Gastrocnemius medialis (tissue), 4 donors: ENCODE measurements around the gene MFSD11. TPM values are rescaled to one million over a fixed set of nuclear protein-coding genes. Genes with fewer than 3 reads are reported as not detected.
"Not testable (repeated sequence)": the region's sequence is repeated elsewhere in the genome, so short reads cannot be mapped to it uniquely, and the experiment has no call there.

ENCODE experiments used
- ATAC-seq, 2 donors: fragments of 150-250 bp; one replicate each; pipeline ENCODE4 v1.9.1; 2016
- DNase-seq, 2 donors: peaks; one replicate each; pipeline ENCODE4 v3.0.0-alpha.2; 2019
- H3K27ac ChIP-seq, 4 donors: fragments of 200-600 bp; sonication (generic); 1 replicate in 1 of 4; 2 replicates in 3 of 4; pipeline ENCODE4 v1.5.1; 2016 to 2018; ENCODE audit warnings: mild to moderate bottlenecking in 2 of 4, moderate library complexity in 1 of 4
- H3K27me3 ChIP-seq, 3 donors: fragments of 200-600 bp; sonication (generic) in 2 of 3; 1 replicate in 1 of 3; 2 replicates in 2 of 3; pipeline versions ENCODE4 v1.5.1 to v1.6.0; 2016 to 2019; ENCODE audit warnings: mild to moderate bottlenecking in 1 of 3, moderate library complexity in 1 of 3
- H3K36me3 ChIP-seq, 2 donors: fragments of 200-600 bp; sonication (generic) in 1 of 2; one replicate each; pipeline ENCODE4 v1.5.1; 2017 to 2018
- H3K4me1 ChIP-seq, 2 donors: fragments of 200-600 bp; sonication (generic) in 1 of 2; one replicate each; pipeline ENCODE4 v1.5.1; 2016 to 2017; ENCODE audit warnings: mild to moderate bottlenecking in 2 of 2
- H3K4me3 ChIP-seq, 4 donors: fragments of 200-600 bp; sonication (generic) in 3 of 4; 1 replicate in 1 of 4; 2 replicates in 3 of 4; pipeline ENCODE4 v1.5.1; 2016 to 2019; ENCODE audit warnings: mild to moderate bottlenecking in 2 of 4
- H3K9me3 ChIP-seq, 3 donors: fragments of 200-600 bp; sonication (generic) in 2 of 3; 1 replicate in 1 of 3; 2 replicates in 2 of 3; pipeline ENCODE4 v1.5.1; 2016 to 2019
- CTCF ChIP-seq, 5 experiments: fragments of 450-650 bp in 3 of 5; fragments of 200-600 bp in 2 of 5; sonication (generic) in 2 of 5; IDR thresholded peaks in 4 of 5; conservative IDR thresholded peaks in 1 of 5; 1 replicate in 4 of 5; 2 replicates in 1 of 5; pipeline ENCODE4 v1.5.1; 2016 to 2019; ENCODE audit warnings: antibody characterized with exemption in 5 of 5, mild to moderate bottlenecking in 3 of 5, moderate library complexity in 3 of 5
- POLR2A ChIP-seq, 2 donors: fragments of 450-650 bp; IDR thresholded peaks; one replicate each; pipeline ENCODE4 v1.6.1; 2017; ENCODE audit warnings: antibody characterized with exemption in 2 of 2, mild to moderate bottlenecking in 2 of 2, moderate library complexity in 2 of 2
- in situ Hi-C, 4 donors: fragments of 200-750 bp; cut with MboI; loops; one replicate each; pipeline versions ENCODE4 v1.15.0 to v1.8.0; 2017; ENCODE audit warnings: low sequenced_read_pairs in 4 of 4
- intact Hi-C: fragments of 100-400 bp; cut with DNase I; formaldehyde crosslinking; loops from one replicate; pipeline ENCODE4 v1.15.1; 2023; ENCODE audit warnings: low total_unique reads
- total RNA-seq, 4 donors: library from RNA; depleted of rRNA; stranded (reverse); fragments of >200 nt; gene quantifications; one replicate each; pipeline versions ENCODE4 v1.1.0 to v1.2.3, GENCODE V29; 2016

MFSD11 gene
- total RNA-seq, 4 donors from 2014 or later, result 14.0 to 24.2 (median 19.5) TPM

- H3K27ac ChIP-seq, result no peak overlapping the region
- no peak overlapping the region for H3K4me3 ChIP-seq
- ATAC-seq (no peak), DNase-seq (no peak)
- H3K27me3 ChIP-seq, result no peaks in the 10 kb centered on the region
- intact Hi-C loops, result no loop called here
- no peaks in the 10 kb centered on the region for H3K9me3 ChIP-seq
- H3K4me1 ChIP-seq, result peaks cover 0 to 6% of the 10 kb centered on the region in 2 donors
- TF ChIP-seq CTCF (IDR thresholded peaks at IDR 0.05 in 4 of 5, conservative IDR thresholded peaks at IDR 0.05 in 1 of 5), result no peak
- TF ChIP-seq POLR2A (IDR thresholded peaks at IDR 0.05), result no peak
- peaks cover 2 to 43% of the 10 kb centered on the region in 2 donors for H3K36me3 ChIP-seq
- in situ Hi-C loops, result no loop called here
Observed at GRCh38 chr17:76781056-76781982, 43.4 kb downstream of the MFSD11 start.

DNA sequence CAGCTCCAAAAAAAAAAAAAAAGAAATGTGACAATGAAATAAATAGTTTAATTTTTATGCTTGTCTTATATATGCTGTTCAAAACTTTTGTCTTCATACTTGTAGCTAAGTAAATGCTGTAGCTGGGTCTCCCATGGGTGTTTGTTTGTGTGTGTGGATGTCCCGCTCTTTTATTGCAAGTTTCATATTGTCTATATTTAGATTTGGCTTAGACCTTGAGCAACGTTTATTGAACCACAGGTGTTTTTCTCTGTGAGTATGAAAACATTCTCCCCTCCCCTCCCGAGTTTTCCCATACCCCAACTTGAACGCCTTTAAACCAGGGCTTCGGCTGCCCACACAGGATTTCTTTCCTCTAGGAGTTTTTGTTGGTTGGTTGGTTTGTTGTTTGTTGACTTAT is 45.2 kb downstream of the MFSD11 start:
- peaks cover 2 to 25% of the 10 kb centered on the region in 2 donors for H3K36me3 ChIP-seq
- intact Hi-C loops, result no loop called here
- in situ Hi-C loops, result no loop called here

DNA sequence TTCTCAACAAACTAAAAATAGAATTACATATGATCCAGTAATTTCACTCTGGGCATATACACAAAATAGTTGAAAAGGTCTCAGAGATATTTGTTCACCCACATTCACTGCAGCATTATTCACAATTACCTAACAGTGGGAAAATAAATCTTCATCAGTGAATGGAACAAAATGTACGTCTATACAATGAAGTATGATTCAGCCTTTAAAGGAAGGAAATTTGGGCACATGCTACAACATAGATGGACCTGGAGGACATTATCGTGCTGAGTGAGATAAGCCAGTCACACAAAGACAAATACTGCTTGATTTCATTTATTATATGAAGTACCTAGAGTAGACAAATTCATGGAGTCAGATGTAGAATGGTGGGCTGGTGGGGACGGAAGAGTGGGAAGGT is 47.0 kb downstream of the MFSD11 start:
- in situ Hi-C loops, result no loop called here
- no peaks in the 10 kb centered on the region for H3K9me3 ChIP-seq
- no peak for ATAC-seq
- no peak for DNase-seq
- H3K27me3 ChIP-seq, result no peaks in the 10 kb centered on the region
- no peak overlapping the region for H3K27ac ChIP-seq
- H3K36me3 ChIP-seq, result peaks cover 0 to 17% of the 10 kb centered on the region in 2 donors
- no peak overlapping the region for H3K4me3 ChIP-seq
- TF ChIP-seq CTCF (IDR thresholded peaks at IDR 0.05 in 4 of 5, conservative IDR thresholded peaks at IDR 0.05 in 1 of 5) (no peak), POLR2A (IDR thresholded peaks at IDR 0.05) (no peak)
- peaks cover 0 to 6% of the 10 kb centered on the region in 2 donors for H3K4me1 ChIP-seq
- intact Hi-C loops, result no loop called here

More for the DNA sequence above, 45.2 kb downstream of the MFSD11 start:
- TF ChIP-seq CTCF (IDR thresholded peaks at IDR 0.05 in 4 of 5, conservative IDR thresholded peaks at IDR 0.05 in 1 of 5), result no peak
- no peak for TF ChIP-seq POLR2A (IDR thresholded peaks at IDR 0.05)
- DNase-seq, result no peak
- H3K4me3 ChIP-seq, result no peak overlapping the region
- no peak for ATAC-seq
- H3K27me3 ChIP-seq, result no peaks in the 10 kb centered on the region
- H3K9me3 ChIP-seq, result no peaks in the 10 kb centered on the region
- no peak overlapping the region for H3K27ac ChIP-seq
- peaks cover 0 to 6% of the 10 kb centered on the region in 2 donors for H3K4me1 ChIP-seq

- H3K27me3 ChIP-seq, in situ Hi-C loops, H3K27ac ChIP-seq: not testable (repeated sequence)
Observed at GRCh38 chr17:76787866-76788265, 49.9 kb downstream of the MFSD11 start.

DNA sequence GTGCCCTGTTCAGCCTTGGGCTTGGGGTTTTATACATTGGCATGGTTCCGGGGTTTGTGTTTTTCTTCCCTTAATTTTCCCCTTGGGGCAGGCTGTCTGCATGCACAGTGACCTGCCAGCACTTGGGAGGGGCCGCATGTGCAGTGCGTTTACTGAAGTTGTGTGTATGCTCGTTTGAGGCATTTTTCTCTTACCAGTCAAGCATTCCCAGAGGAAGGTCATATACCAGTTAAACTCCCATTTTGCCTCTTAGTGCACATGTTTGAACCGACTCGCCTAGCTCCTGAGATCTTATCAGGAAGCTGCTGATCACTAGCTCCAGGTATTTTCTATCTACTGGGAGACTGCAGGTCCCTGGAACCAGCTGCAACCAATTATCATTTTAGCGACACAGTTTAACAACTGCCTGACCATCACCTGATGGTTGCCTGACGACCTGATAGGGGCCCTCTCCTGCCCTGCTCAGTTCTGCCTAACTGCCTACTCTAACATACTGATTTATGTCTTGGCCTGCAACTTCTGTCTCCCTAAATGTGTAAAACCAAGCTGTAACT is 51.4 kb downstream of the MFSD11 start:
- TF ChIP-seq CTCF (IDR thresholded peaks at IDR 0.05 in 4 of 5, conservative IDR thresholded peaks at IDR 0.05 in 1 of 5) (no peak), POLR2A (IDR thresholded peaks at IDR 0.05) (no peak)
- Histone ChIP-seq H3K27me3 (no peaks in the 10 kb centered on the region), H3K27ac (no peak overlapping the region), H3K4me1 (peaks cover 0 to 4% of the 10 kb centered on the region in 2 donors), H3K4me3 (no peak overlapping the region), H3K9me3 (no peaks in the 10 kb centered on the region), H3K36me3 (peaks cover 0 to 8% of the 10 kb centered on the region in 2 donors)
- ATAC-seq (no peak), DNase-seq (no peak)
- in situ Hi-C loops (no loop called here), intact Hi-C loops (no loop called here)

More at GRCh38 chr17:76787866-76788265, 49.9 kb downstream of the MFSD11 start:
- H3K9me3 ChIP-seq, ATAC-seq, DNase-seq, H3K36me3 ChIP-seq, intact Hi-C loops, H3K4me3 ChIP-seq, H3K4me1 ChIP-seq: not testable (repeated sequence)
